SU-DHL-6 (cell line): ENCODE results near the gene SNCA.

Experiments
- H2AFZ ChIP-seq: fragments of 200-600 bp; sonication (generic); 2 replicates; pipeline ENCODE4 v1.6.1; 2014; ENCODE audit warnings: low read depth, mild to moderate bottlenecking, moderate library complexity, mixed read lengths, antibody characterized with exemption, low read length; ENCODE audit not compliant: severe bottlenecking
- H3F3A ChIP-seq: fragments of 200-600 bp; shearing (Covaris generic); 2 replicates; pipeline ENCODE4 v1.6.0; 2016; ENCODE audit warnings: antibody characterized with exemption, mild to moderate bottlenecking; ENCODE audit not compliant: insufficient read depth
- H3K27ac ChIP-seq: fragments of 200-600 bp; sonication (generic); 2 replicates; pipeline ENCODE4 v1.5.1; 2016; ENCODE audit warnings: low read depth, mild to moderate bottlenecking, low read length, moderate library complexity, mixed read lengths
- H3K27me3 ChIP-seq: fragments of 200-600 bp; sonication (generic), shearing (Covaris generic); 2 replicates; pipeline ENCODE4 v1.6.0; 2014; ENCODE audit warnings: mild to moderate bottlenecking, low read length
- H3K36me3 ChIP-seq: fragments of 200-600 bp; sonication (generic); 2 replicates; pipeline ENCODE4 v1.6.1; 2014; ENCODE audit warnings: mild to moderate bottlenecking, low read length, mixed read lengths
- H3K4me2 ChIP-seq: fragments of 300-600, 200-600 bp; shearing (Covaris generic), sonication (generic); 2 replicates; pipeline ENCODE4 v1.6.0; 2014; ENCODE audit warnings: low read length, low read depth, mild to moderate bottlenecking; ENCODE audit not compliant: poor library complexity, severe bottlenecking
- H3K4me3 ChIP-seq: fragments of 200-600 bp; sonication (generic); 2 replicates; pipeline ENCODE4 v1.5.1; 2014; ENCODE audit warnings: antibody characterized with exemption, low read length, mild to moderate bottlenecking, mixed read lengths; ENCODE audit not compliant: insufficient read depth, poor library complexity, severe bottlenecking
- H3K79me2 ChIP-seq: fragments of 200-600 bp; sonication (generic); 2 replicates; pipeline ENCODE4 v1.6.1; 2014; ENCODE audit warnings: mild to moderate bottlenecking, low read length, moderate library complexity; ENCODE audit not compliant: insufficient read depth
- H3K9ac ChIP-seq: fragments of 200-600 bp; sonication (generic); 2 replicates; pipeline ENCODE4 v1.7.0; 2014; ENCODE audit warnings: mild to moderate bottlenecking, low read length
- H3K9me2 ChIP-seq: fragments of 200-600 bp; sonication (generic); replicated peaks from 2 replicates; pipeline ENCODE4 v1.6.1; 2014; ENCODE audit warnings: low read length; ENCODE audit not compliant: insufficient read depth
- H3K9me3 ChIP-seq: fragments of 200-600 bp; sonication (generic); 2 replicates; pipeline ENCODE4 v1.6.1; 2014; ENCODE audit warnings: low read length, mixed read lengths; ENCODE audit not compliant: insufficient read depth
- H4K20me1 ChIP-seq: fragments of 200-600 bp; sonication (generic); 2 replicates; pipeline ENCODE4 v1.6.1; 2014; ENCODE audit warnings: low read depth, mild to moderate bottlenecking, antibody characterized with exemption, low read length, moderate library complexity, mixed read lengths
- EZH2phosphoT487 ChIP-seq: fragments of 200-600 bp; sonication (generic), shearing (Covaris generic); conservative IDR thresholded peaks from 2 replicates; pipeline ENCODE4 v1.6.1; 2018; ENCODE audit warnings: mild to moderate bottlenecking, antibody characterized with exemption, low read length, moderate library complexity, mixed read lengths
- TF ChIP-seq, protein P1 (sequence below): fragments of 200-600 bp; sonication (generic); IDR thresholded peaks from one replicate; pipeline ENCODE4 v1.5.1; 2017; ENCODE audit warnings: antibody characterized with exemption, mild to moderate bottlenecking, low read length, moderate library complexity; ENCODE audit not compliant: insufficient read depth, poor library complexity, severe bottlenecking

The SNCA gene

GRCh38 chr4:89685690-89686089 is 151.3 kb downstream of the SNCA start:
- TF ChIP-seq, protein P1, sequence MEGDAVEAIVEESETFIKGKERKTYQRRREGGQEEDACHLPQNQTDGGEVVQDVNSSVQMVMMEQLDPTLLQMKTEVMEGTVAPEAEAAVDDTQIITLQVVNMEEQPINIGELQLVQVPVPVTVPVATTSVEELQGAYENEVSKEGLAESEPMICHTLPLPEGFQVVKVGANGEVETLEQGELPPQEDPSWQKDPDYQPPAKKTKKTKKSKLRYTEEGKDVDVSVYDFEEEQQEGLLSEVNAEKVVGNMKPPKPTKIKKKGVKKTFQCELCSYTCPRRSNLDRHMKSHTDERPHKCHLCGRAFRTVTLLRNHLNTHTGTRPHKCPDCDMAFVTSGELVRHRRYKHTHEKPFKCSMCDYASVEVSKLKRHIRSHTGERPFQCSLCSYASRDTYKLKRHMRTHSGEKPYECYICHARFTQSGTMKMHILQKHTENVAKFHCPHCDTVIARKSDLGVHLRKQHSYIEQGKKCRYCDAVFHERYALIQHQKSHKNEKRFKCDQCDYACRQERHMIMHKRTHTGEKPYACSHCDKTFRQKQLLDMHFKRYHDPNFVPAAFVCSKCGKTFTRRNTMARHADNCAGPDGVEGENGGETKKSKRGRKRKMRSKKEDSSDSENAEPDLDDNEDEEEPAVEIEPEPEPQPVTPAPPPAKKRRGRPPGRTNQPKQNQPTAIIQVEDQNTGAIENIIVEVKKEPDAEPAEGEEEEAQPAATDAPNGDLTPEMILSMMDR = no peak
- TF ChIP-seq EZH2phosphoT487 = no peak
- Histone ChIP-seq H3K4me3 (no peak overlapping the region), H3K4me2 (no peak overlapping the region), H4K20me1 (no peaks in the 10 kb centered on the region), H3K27me3 (no peaks in the 10 kb centered on the region), H3K9me3 (no peaks in the 10 kb centered on the region), H3K79me2 (no peaks in the 10 kb centered on the region), H3K36me3 (no peaks in the 10 kb centered on the region), H3K9ac (no peak overlapping the region), H3K27ac (no peak overlapping the region), H3K9me2 (no peaks in the 10 kb centered on the region), H2AFZ (no peak overlapping the region), H3F3A (no peaks in the 10 kb centered on the region)

GRCh38 chr4:89685277-89685676 is 151.7 kb downstream of the SNCA start:
- no peaks in the 10 kb centered on the region for H3F3A ChIP-seq
- no peak overlapping the region for H3K4me3 ChIP-seq
- TF ChIP-seq EZH2phosphoT487 = no peak
- TF ChIP-seq, protein P1 = no peak
- no peaks in the 10 kb centered on the region for H3K36me3 ChIP-seq
- no peak overlapping the region for H3K4me2 ChIP-seq
- H3K9me3 ChIP-seq = no peaks in the 10 kb centered on the region
- no peak overlapping the region for H2AFZ ChIP-seq
- no peaks in the 10 kb centered on the region for H3K27me3 ChIP-seq
- no peaks in the 10 kb centered on the region for H3K9me2 ChIP-seq
- no peaks in the 10 kb centered on the region for H4K20me1 ChIP-seq
- no peak overlapping the region for H3K9ac ChIP-seq
- no peak overlapping the region for H3K27ac ChIP-seq
- H3K79me2 ChIP-seq = no peaks in the 10 kb centered on the region

GRCh38 chr4:89684536-89684935 is 152.4 kb downstream of the SNCA start:
- no peaks in the 10 kb centered on the region for H4K20me1 ChIP-seq
- no peaks in the 10 kb centered on the region for H3K36me3 ChIP-seq
- no peaks in the 10 kb centered on the region for H3K79me2 ChIP-seq
- no peaks in the 10 kb centered on the region for H3K9me2 ChIP-seq
- no peak overlapping the region for H3K4me3 ChIP-seq
- no peak overlapping the region for H2AFZ ChIP-seq
- no peaks in the 10 kb centered on the region for H3F3A ChIP-seq
- no peak for TF ChIP-seq EZH2phosphoT487
- TF ChIP-seq, protein P1 = no peak
- no peak overlapping the region for H3K27ac ChIP-seq
- H3K9ac ChIP-seq = no peak overlapping the region
- H3K9me3 ChIP-seq = no peaks in the 10 kb centered on the region
- H3K27me3 ChIP-seq = no peaks in the 10 kb centered on the region
- no peak overlapping the region for H3K4me2 ChIP-seq
